NCI-H510A (cell line): Measurements from ENCODE around the gene ATG14.
"Not testable (repeated sequence)": the region's sequence is repeated elsewhere in the genome, so short reads cannot be mapped to it uniquely, and the experiment has no call there.

Source experiments
- DNase-seq: peaks from one replicate; lab custom pipeline; 2025; lab: John Stamatoyannopoulos, UW

The ATG14 gene

DNA sequence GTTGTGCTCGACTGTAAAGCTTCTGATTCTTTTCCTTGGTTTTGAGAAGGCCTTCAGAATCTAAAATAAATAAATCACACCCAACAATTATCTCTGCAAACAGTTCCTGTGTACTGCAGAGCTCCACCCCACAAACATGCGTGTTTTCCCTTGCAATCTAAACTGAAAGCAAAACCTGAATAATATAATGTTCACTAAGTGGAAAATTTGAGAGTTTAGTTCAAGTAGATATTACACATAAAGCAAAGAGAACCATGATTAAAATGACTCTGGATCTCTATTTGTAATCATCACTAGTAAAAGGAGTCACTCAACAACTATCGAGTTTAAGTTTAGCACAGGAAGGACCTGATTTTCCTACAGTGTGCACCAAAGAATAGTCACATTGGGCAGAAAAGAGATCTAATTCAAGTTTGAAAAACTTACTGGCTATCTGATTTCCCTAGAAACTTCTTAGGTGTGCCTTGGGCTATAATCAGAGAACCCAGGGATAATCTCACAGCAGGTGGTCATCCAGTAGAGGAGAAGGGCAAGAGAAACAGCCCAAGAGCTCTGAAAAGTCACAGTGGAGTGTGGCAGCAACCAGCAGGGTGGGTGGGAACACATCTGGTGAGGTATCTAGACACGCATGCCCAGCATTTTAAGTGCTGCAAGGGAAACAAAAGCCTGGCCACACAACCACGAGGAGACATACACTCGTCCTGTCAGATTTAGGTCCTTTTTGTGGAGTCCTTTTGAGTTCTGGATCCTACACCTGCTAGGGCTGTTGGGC is 25.4 kb downstream of the ATG14 start:
- DNase-seq: no peak

GRCh38 chr14:55384536-55384935 is 27.1 kb downstream of the ATG14 start:
- no peak for DNase-seq

DNA sequence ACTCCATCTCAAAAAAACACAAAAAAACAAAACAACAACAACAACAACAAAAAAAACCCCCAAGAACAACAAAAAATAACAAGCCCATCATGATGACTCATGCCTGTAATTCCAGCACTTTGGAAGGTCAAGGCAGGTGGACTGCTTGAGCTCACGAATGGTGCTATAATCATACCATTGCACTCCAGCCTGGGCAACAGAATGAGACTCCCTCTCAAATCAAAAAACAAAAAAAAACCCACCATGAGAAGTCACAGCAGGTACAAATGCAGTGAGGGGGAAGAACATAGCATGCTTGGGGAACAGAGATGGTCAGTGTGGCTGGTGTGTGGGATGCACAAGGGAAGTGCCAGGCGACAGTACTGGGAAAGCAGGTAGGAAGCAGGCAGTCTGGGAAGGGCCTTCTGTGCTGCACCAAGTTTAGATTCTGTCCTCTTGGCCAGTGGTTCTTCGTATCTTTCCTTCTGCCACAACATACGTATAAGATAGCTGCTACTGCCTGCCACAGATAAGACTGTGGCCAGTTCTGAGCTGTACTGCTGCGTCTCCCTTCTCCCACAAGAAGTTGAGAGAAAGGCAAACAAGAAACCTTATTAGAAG is 28.0 kb downstream of the ATG14 start:
- no peak for DNase-seq

DNA sequence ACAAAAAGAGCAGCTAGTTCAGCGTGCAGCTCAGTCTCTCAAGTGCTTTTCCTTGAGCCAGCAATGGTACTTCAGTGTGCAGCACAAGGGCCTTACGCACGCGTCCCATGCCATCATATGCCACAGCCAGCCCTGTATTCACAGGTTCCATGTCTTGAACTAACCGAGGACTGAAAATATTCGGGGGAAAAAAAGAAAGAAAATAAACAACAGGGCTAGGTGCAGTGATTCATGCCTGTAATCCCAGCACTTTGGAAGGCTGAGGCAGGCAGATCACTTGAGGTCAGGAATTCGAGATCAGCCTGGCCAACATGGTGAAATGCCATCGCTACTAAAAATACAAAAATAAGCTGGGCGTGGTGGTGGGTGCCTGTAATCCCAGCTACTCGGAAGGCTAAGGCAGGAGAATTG is 28.6 kb downstream of the ATG14 start:
- not testable (repeated sequence) for DNase-seq

- no peak for DNase-seq
Measured at GRCh38 chr14:55382483-55382882, 29.1 kb downstream of the ATG14 start.

DNA sequence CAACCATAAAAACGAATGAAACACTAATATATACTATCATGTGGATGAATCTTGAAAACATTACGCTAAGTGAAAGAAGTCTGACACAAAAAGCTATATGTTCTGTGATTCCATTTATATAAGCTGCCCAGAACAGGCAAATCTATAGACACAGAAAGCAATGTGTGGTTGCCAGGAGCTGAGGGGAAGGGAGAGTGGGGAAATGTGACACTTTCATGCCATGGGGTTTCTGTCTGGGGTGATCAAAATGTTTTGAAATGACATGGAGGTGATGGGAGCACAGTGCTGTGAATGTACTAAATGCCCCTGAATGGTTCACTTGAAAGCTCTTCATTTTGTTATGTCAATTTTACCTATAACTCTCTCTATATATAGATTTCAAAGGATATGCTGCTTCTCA is 30.1 kb downstream of the ATG14 start:
- no peak for DNase-seq

DNA sequence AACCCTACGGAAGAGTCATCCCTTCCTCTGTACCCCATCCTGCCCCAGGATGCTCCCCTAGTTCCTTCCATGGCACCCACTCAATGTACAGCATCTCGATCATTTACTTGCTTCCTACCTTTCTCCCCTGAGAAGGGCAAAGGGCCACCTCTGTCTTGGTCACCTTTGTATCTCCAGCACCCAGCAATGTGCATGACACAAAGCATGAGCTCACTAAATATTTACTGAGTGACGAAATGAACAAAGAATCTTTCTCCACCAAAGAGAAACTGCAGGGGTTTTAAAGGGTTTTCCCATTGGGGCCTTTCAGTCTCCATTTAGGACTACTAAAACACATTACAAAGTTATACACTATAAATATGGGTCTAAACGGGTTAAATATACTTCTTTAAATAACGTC is 30.6 kb downstream of the ATG14 start:
- no peak for DNase-seq

- no peak for DNase-seq
Measured at GRCh38 chr14:55377236-55377635, 34.4 kb downstream of the ATG14 start.

- no peak for DNase-seq
Measured at GRCh38 chr14:55374771-55375170, 36.9 kb downstream of the ATG14 start.

DNA sequence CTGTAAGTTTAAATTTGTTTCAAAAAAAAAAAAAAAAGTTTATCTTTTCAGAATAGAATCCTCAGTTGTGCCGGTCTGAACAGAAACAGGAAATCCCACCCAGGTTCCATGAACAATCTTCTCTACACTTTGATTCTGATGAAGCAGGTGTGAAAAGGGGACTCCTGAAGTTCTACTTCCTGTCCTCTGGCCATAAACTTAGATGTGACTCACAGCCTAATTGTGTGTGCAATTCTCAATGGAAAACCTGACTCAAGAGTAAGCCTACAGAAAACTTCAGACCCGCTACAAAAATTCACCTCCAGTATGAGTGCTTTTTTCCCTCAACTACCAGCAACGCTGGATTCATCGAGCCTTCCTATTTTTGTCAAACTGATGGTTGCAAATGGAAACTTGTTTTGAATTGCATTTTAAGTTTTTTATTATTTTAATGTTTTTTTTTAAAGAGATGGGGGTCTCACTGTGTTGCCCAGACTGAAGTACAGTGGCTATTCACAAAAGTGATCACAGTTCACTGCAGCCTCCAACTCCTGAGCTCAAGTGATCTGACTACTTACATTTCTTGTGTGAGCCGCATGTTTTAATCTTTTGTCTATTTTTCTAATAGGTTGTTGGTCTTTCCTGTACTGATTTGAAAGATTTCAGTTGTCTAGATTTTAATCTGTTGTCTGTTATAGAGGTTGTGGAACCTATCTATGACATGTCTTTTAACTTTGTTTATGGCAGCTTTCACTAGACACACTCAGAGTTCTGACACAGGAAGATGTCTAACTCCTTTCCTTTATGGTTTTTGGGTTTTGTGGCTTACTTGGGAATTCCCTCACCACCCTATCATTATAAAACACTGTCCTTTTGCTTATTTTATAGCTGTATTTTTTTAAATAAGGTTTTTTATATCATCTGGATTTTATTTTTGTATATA is 37.6 kb downstream of the ATG14 start:
- DNase-seq: no peak

- no peak for DNase-seq
Measured at GRCh38 chr14:55372825-55373224, 38.8 kb downstream of the ATG14 start.

GRCh38 chr14:55372423-55372822 is 39.2 kb downstream of the ATG14 start:
- DNase-seq: no peak

DNA sequence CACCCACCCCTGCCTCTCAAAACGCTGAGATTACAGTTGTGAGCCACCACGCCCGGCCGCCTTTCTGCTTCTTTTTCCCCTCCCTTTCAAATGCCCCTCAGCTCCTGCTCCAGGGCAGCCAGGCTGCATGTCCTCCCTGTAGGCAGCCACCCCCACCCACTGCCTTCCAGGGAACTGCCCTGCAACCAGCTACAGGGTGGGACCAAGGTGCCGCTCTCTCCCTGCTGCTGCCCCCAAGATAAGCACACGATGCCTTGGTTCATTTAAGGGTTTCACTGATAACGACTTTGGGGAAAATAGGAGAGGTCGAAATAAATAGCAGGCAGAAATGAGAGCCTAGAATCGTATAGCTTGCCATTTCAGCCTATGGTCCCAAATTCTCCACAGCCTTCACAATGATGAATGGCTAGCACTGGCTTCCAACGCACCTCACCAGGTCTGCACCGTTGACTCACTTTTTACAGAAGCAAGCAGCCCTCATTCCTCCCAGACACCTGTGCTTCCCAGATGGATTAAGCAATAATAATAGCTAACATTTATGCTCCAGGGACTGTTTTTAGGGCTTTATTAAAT is 40.7 kb downstream of the ATG14 start:
- DNase-seq: no peak

- no peak for DNase-seq
Measured at GRCh38 chr14:55366271-55366670, 45.4 kb downstream of the ATG14 start.

- no peak for DNase-seq
Measured at GRCh38 chr14:55361190-55361589, 50.4 kb downstream of the ATG14 start.

DNA sequence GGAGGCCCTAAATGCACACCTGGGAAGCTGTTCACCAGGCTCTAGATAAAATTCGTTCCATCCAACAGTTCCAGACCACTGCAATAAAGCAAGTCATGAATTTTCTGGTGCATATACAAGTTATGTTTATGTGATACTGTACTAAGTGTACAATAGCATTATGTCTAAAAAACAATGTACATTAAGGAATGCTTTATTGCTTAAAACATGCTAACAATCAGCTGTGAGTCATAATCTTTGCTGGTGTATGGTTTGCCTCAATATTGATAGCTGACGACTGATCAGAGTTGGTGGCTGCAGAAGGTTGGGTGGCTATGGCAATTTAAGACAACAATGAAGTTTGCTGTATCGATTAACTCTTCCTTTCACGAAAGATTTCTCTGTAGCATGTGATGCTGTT is 52.3 kb downstream of the ATG14 start:
- no peak for DNase-seq

- peak; percentile 61 for DNase-seq
Measured at GRCh38 chr14:55356913-55357312, 54.7 kb downstream of the ATG14 start.

GRCh38 chr14:55355922-55356321 is 55.7 kb downstream of the ATG14 start:
- DNase-seq: no peak

GRCh38 chr14:55354500-55354899 is 57.1 kb downstream of the ATG14 start:
- DNase-seq: peak; percentile 57

DNA sequence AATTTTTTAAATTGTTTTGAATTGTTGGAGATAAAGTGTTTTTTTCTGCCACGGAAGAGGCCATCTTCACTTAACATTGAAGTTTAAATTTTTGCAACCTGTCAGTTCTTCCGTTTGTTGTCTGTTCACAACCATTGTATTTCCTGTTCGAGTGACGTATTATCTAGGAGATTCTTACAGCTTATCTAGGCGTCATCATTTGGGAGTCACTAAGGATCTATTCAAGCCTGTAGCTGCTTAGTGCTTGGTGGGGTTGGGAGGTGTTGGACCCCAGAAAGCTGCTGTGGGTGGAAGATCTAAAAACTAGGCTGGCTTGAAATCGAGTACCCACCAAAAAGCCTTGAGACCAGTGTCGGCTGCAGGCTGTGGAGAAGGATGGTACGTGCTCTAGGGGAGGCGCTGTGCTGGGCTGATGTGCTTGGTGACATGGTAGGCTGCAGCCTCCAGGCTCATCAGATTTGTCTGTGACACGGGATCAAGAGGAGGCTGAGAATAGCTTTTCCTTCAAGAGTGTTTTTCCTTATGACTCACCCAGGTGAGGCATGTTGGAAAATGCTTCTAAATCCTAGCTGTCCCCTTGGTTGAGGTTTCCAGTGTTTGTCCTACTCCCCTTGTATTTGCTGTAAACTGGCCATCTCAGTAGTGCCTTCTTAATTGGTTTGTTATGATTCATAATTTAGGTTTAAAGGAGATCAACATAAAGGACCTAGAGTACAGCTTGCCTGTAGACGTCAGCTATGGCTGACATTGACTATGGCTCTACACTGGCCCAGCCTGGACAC is 57.8 kb downstream of the ATG14 start:
- no peak for DNase-seq

DNA sequence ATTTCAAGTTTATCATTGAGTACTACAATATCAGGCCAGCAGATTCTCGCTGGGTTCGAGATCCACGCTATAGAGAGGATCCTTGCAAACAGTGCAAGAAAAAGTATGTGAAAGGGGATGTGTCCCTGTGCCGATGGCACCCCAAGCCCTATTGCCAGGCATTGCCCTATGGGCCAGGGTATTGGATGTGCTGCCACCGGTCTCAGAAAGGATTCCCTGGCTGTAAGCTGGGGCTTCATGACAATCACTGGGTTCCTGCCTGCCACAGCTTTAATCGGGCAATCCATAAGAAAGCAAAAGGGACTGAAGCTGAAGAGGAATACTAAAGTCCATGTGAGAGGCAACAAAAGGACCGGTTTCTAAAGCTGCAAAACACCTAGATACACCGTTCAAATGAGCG is 59.4 kb downstream of the ATG14 start:
- no peak for DNase-seq

DNA sequence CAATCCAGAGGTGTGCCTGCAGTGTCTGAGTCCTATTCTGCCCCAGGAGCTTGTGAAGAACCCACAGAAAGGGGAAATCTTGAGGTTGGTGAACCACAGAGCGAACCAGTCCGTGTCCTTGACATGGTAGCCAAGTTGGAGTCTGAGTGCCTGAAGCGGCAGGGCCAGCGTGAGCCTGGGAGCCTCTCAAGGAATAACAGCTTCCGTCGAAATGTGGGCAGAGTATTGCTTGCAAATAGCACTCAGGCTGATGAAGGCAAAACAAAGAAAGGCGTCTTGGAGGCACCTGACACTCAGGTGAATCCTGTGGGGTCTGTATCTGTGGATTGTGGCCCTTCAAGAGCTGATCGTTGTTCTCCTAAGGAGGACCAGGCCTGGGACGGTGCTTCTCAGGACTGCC is 60.5 kb downstream of the ATG14 start:
- DNase-seq: no peak
